GM12878 (cell line): ENCODE measurements around the gene TM7SF2. TPM values are rescaled to one million over a fixed set of nuclear protein-coding genes. Genes with fewer than 3 reads are reported as not detected.

Experiments
- ATAC-seq: fragments of 200-7000 bp; cut with Tn5 transposase; 3 replicates; pipeline ENCODE4 v1.9.1; 2020; ENCODE audit warnings: mild to moderate bottlenecking, moderate library complexity
- BruUV-seq: library from RNA; stranded (reverse); fragments of 400-500 nt; replicated peaks from 2 replicates; lab custom pipeline; 2021; lab: Mats Ljungman, UMichigan
- CTCF ChIA-PET: fragments of 300-600 bp; sonication (Branson Sonifier 250); formaldehyde crosslinking; extraction: SDS; loops from one replicate; lab custom pipeline; 2021; ENCODE audit warnings: inconsistent platforms; lab: Yijun Ruan, JAX
- POLR2A ChIA-PET: fragments of 350-600 bp; formaldehyde crosslinking; extraction: SDS; loops from one replicate; lab custom pipeline; 2021; ENCODE audit warnings: inconsistent platforms; lab: Charles Lee
- RAD21 ChIA-PET: fragments of 300-600 bp; sonication (Branson Sonifier 250); formaldehyde crosslinking; loops from one replicate; lab custom pipeline; 2023; ENCODE audit warnings: antibody characterized with exemption; ENCODE audit not compliant: unreplicated experiment; lab: Charles Lee
- SMC1A ChIA-PET: fragments of 300-600 bp; sonication (Branson Sonifier 250); formaldehyde crosslinking; loops from one replicate; lab custom pipeline; 2023; ENCODE audit not compliant: unreplicated experiment, uncharacterized antibody; lab: Charles Lee
- DNase-seq: peaks from one replicate; pipeline ENCODE4 v3.0.0-alpha.2; 2011; ENCODE audit warnings: low read depth, low spot score
- FAIRE-seq: peaks from 3 replicates; lab custom pipeline; 2011; peaks lifted over from hg19 to GRCh38; lab: Jason Lieb, UNC
- H2AFZ ChIP-seq: 2 replicates; pipeline ENCODE4 v1.6.0; 2011; ENCODE audit warnings: low read depth, low read length, control low read depth; ENCODE audit not compliant: control insufficient read depth
- H3K27ac ChIP-seq: 2 replicates; pipeline ENCODE4 v1.5.1; 2011; ENCODE audit warnings: control low read depth; ENCODE audit not compliant: control insufficient read depth, insufficient read depth
- H3K27me3 ChIP-seq, 2 experiments: replicated peaks in 1 of 2; 2 replicates each; pipeline versions ENCODE4 v1.6.0 to v1.6.1; 2011; ENCODE audit warnings: low read length in 1 of 2; ENCODE audit not compliant: control insufficient read depth in 2 of 2, insufficient read depth in 2 of 2
- H3K36me3 ChIP-seq, 2 experiments: 2 replicates each; pipeline ENCODE4 v1.5.1; 2011; ENCODE audit warnings: low read length in 1 of 2; ENCODE audit not compliant: control insufficient read depth in 2 of 2, insufficient read depth in 2 of 2
- H3K4me1 ChIP-seq: 2 replicates; pipeline ENCODE4 v1.6.1; 2011; ENCODE audit warnings: mild to moderate bottlenecking, low read length, moderate library complexity, mixed read lengths; ENCODE audit not compliant: control insufficient read depth, insufficient read depth
- H3K4me2 ChIP-seq: 2 replicates; pipeline ENCODE4 v1.6.0; 2011; ENCODE audit warnings: control low read depth; ENCODE audit not compliant: control insufficient read depth, insufficient read depth
- H3K4me3 ChIP-seq: fragments of 200-600 bp; sonication (generic); 2 replicates; pipeline ENCODE4 v1.5.1; 2016
- H3K79me2 ChIP-seq: 2 replicates; pipeline ENCODE4 v1.6.0; 2011; ENCODE audit warnings: low read length; ENCODE audit not compliant: control insufficient read depth, insufficient read depth
- H3K9ac ChIP-seq: 2 replicates; pipeline ENCODE4 v1.8.0; 2011; ENCODE audit warnings: low read length, control low read depth, mixed read lengths; ENCODE audit not compliant: control insufficient read depth, insufficient read depth
- H3K9me3 ChIP-seq: replicated peaks from 3 replicates; pipeline ENCODE4 v1.5.1; 2011; ENCODE audit warnings: mild to moderate bottlenecking, low read length; ENCODE audit not compliant: control insufficient read depth, insufficient read depth
- H4K20me1 ChIP-seq: 2 replicates; pipeline ENCODE4 v1.6.0; 2011; ENCODE audit not compliant: control insufficient read depth, insufficient read depth
- ATF7 ChIP-seq: fragments of 450-650 bp; IDR thresholded peaks from 2 replicates; pipeline ENCODE4 v1.6.1; 2016; ENCODE audit warnings: low read depth, mild to moderate bottlenecking
- CREB1 ChIP-seq: IDR thresholded peaks from 2 replicates; pipeline ENCODE4 v1.6.1; 2012; ENCODE audit warnings: low read depth, mild to moderate bottlenecking, inconsistent platforms
- DPF2 ChIP-seq: fragments of 450-650 bp; IDR thresholded peaks from 2 replicates; pipeline ENCODE4 v1.6.1; 2017; ENCODE audit warnings: mild to moderate bottlenecking
- E4F1 ChIP-seq: fragments of 450-650 bp; IDR thresholded peaks from 2 replicates; pipeline ENCODE4 v1.6.1; 2018; ENCODE audit warnings: borderline replicate concordance, mild to moderate bottlenecking; ENCODE audit not compliant: partially characterized antibody
- IKZF1 ChIP-seq: fragments of 450-650 bp; conservative IDR thresholded peaks from 2 replicates; pipeline ENCODE4 v1.6.1; 2017; ENCODE audit warnings: antibody characterized with exemption, mild to moderate bottlenecking
- KAT2A ChIP-seq: conservative IDR thresholded peaks from 2 replicates; pipeline ENCODE4 v1.6.1; 2011; ENCODE audit warnings: low read depth, low read length; ENCODE audit not compliant: control insufficient read depth
- POLR2A ChIP-seq: IDR thresholded peaks from 2 replicates; pipeline ENCODE4 v1.6.1; 2011; ENCODE audit warnings: low read depth, mild to moderate bottlenecking, low read length
- POU2F2 ChIP-seq: IDR thresholded peaks from 3 replicates; pipeline ENCODE4 v1.6.1; 2011; ENCODE audit warnings: low read depth, mild to moderate bottlenecking, low read length, borderline replicate concordance
- RUNX3 ChIP-seq: IDR thresholded peaks from 2 replicates; pipeline ENCODE4 v1.6.1; 2012; ENCODE audit warnings: low read length, inconsistent platforms
- SREBF2 ChIP-seq: IDR thresholded peaks from 2 replicates; pipeline ENCODE4 v1.6.1; 2012; ENCODE audit warnings: mild to moderate bottlenecking, low read length
- TCF3 ChIP-seq: IDR thresholded peaks from 2 replicates; pipeline ENCODE4 v1.6.1; 2012; ENCODE audit warnings: low read depth, mild to moderate bottlenecking, low read length, borderline replicate concordance; ENCODE audit not compliant: insufficient read depth
- YY1 ChIP-seq: IDR thresholded peaks from 2 replicates; pipeline ENCODE4 v1.6.1; 2011; ENCODE audit warnings: low read depth, mild to moderate bottlenecking, low read length
- ZNF687 ChIP-seq: fragments of 450-650 bp; IDR thresholded peaks from 2 replicates; pipeline ENCODE4 v1.6.1; 2017; ENCODE audit warnings: mild to moderate bottlenecking, moderate library complexity
- WGBS: methylation state at CpG from one replicate; pipeline ENCODE4 v1.1.6; 2016; ENCODE audit warnings: low lambda C conversion rate; ENCODE audit not compliant: insufficient replicate concordance, insufficient coverage; ENCODE audit errors: missing lambda C conversion rate; 5-methylcytosine and 5-hydroxymethylcytosine counted together
- in situ Hi-C: fragments of 300-500 bp; cut with MboI; formaldehyde crosslinking; loops from 9 replicates; pipeline ENCODE4 v1.14.3; 2018; ENCODE audit warnings: mixed read lengths
- intact Hi-C: fragments of 100-400 bp; cut with micrococcal nuclease; formaldehyde crosslinking; loops from one replicate; pipeline ENCODE4 v1.14.2; 2022; ENCODE audit not compliant: unreplicated experiment
- polyA plus RNA-seq, 11 experiments: library from polyadenylated mRNA; depleted of rRNA in 4 of 11; unstranded in 6 of 11; stranded (reverse) in 5 of 11; fragments of >200 nt; fragmentation: Nextera tagmentation in 4 of 11; fragmentation: Illumina TruSeq in 1 of 11; extraction: Ambion mirVana in 4 of 11; extraction: Trizol in 1 of 11; gene quantifications; 1 replicate in 1 of 11; 2 replicates in 10 of 11; pipeline versions ENCODE4 v1.2.1 to v1.2.3, GENCODE V29; 2011 to 2016; ENCODE audit warnings: inconsistent platforms in 2 of 11, missing spikeins in 2 of 11, low read depth in 1 of 11
- total RNA-seq, 4 experiments: library from RNA; depleted of rRNA in 3 of 4; stranded (reverse); fragments of >200 nt in 3 of 4; fragmentation: Illumina TruSeq in 1 of 4; extraction: Trizol in 1 of 4; gene quantifications; 2 replicates each; pipeline versions ENCODE4 v1.2.1 to v1.2.3, GENCODE V29; 2013 to 2021

Gene TM7SF2
- total and polyA plus RNA-seq, 10 of the 15 experiments (the other 5 are each of a cell fraction or from before 2014, with no cell fraction given) = 0.52 to 57.7 (median 20.7) TPM

- CTCF ChIA-PET = interaction anchor here (1.1 to 1.4 kb wide), 3 partner anchors 9 to 57 kb away, joined by 3 to 4 read pairs (median 4); no protein-coding TSS in a partner anchor
- in situ Hi-C loops = no loop called here
- peaks cover 11% of the 10 kb centered on the region for H3K4me1 ChIP-seq
- peaks cover 0 to 5% of the 10 kb centered on the region in 2 experiments; a peak in 2 of 4 replicates for H3K36me3 ChIP-seq
- no peaks in the 10 kb centered on the region for H4K20me1 ChIP-seq
- H2AFZ ChIP-seq = peak overlapping the region; percentile 4
- peak; percentile 41; the same call in 1 of the 2 replicates for TF ChIP-seq POLR2A
- peak; percentile 34; the same call in 1 of the 2 replicates for TF ChIP-seq IKZF1
- peak; percentile 33; the same call in 1 of the 2 replicates for TF ChIP-seq DPF2
- TF ChIP-seq RUNX3 = peak; percentile 27; the same call in 1 of the 2 replicates
- TF ChIP-seq E4F1 = no peak
- peak; percentile 31; the same call in 1 of the 2 replicates for TF ChIP-seq CREB1
- TF ChIP-seq TCF3 = no peak
- 0 out of 2 replicates have a peak, but pooled peaks have one; percentile 47 for TF ChIP-seq ZNF687
- TF ChIP-seq YY1 = 0 out of 2 replicates have a peak, but pooled peaks have one; percentile 20
- TF ChIP-seq KAT2A = no peak
- TF ChIP-seq POU2F2 = peak; percentile 92; the same call in 2 of the 3 replicates
- TF ChIP-seq SREBF2 = no peak
- TF ChIP-seq ATF7 = peak; percentile 21; the same call in 1 of the 2 replicates
- intact Hi-C loops = no loop called here
- no peaks in the 10 kb centered on the region for H3K79me2 ChIP-seq
- peak; percentile 49 for FAIRE-seq
- no peak for DNase-seq
- SMC1A ChIA-PET = interaction anchor here (1.1 kb wide), 2 partner anchors 9 to 21 kb away, joined by 3 read pairs; no protein-coding TSS in a partner anchor
- BruUV-seq = no TSS peak
- H3K9me3 ChIP-seq = no peaks in the 10 kb centered on the region
- H3K4me3 ChIP-seq = no peak overlapping the region
- peak overlapping the region; percentile 16; the same call in 1 of the 2 replicates for H3K27ac ChIP-seq
- H3K27me3 ChIP-seq = no peaks in the 10 kb centered on the region
- RAD21 ChIA-PET = interaction anchor here (1.0 to 1.1 kb wide), 3 partner anchors 30 to 60 kb away, joined by 3 to 7 read pairs (median 5); partner anchors contain the start of genes ARL2 and SAC3D1
- 30% methylated on average over 4 of the region's 4 CpGs for WGBS
- POLR2A ChIA-PET = interaction anchor here (0.5 to 1.4 kb wide), 6 partner anchors 9 to 58 kb away, joined by 3 to 12 read pairs (median 4); no protein-coding TSS in a partner anchor
- H3K9ac ChIP-seq = no peak overlapping the region
- peak; percentile 73 for ATAC-seq
- H3K4me2 ChIP-seq = peak overlapping the region; percentile 50; the same call in 1 of the 2 replicates
These were observed 39.6 kb upstream of the TM7SF2 start for GRCh38 chr11:65071907-65072630.
